HEK293 (cell line): ENCODE data around the gene UBR1.

Experiments
- CTCF ChIP-seq: fragments of 450-650 bp; formaldehyde crosslinking; IDR thresholded peaks from 2 replicates; pipeline ENCODE4 v1.5.1; 2016; ENCODE audit warnings: missing biosample characterization, missing genetic modification characterization
- MZF1 ChIP-seq: fragments of 450-650 bp; formaldehyde crosslinking; IDR thresholded peaks from 2 replicates; pipeline ENCODE4 v1.5.1; 2017; ENCODE audit warnings: missing biosample characterization, missing genetic modification characterization, borderline replicate concordance
- REST ChIP-seq: fragments of 450-650 bp; formaldehyde crosslinking; IDR thresholded peaks from 2 replicates; pipeline ENCODE4 v1.5.1; 2016; ENCODE audit warnings: missing biosample characterization, missing genetic modification characterization
- SP2 ChIP-seq: fragments of 450-650 bp; formaldehyde crosslinking; IDR thresholded peaks from 2 replicates; pipeline ENCODE4 v1.5.1; 2016; ENCODE audit warnings: missing biosample characterization, missing genetic modification characterization
- ZBTB17 ChIP-seq: fragments of 450-650 bp; formaldehyde crosslinking; IDR thresholded peaks from 2 replicates; pipeline ENCODE4 v1.5.1; 2016; ENCODE audit warnings: missing biosample characterization, missing genetic modification characterization
- ZBTB8A ChIP-seq: fragments of 450-650 bp; formaldehyde crosslinking; IDR thresholded peaks from 2 replicates; pipeline ENCODE4 v1.5.1; 2016; ENCODE audit warnings: missing biosample characterization, missing genetic modification characterization
- ZNF155 ChIP-seq: fragments of 450-650 bp; formaldehyde crosslinking; IDR thresholded peaks from 2 replicates; pipeline ENCODE4 v1.5.1; 2016; ENCODE audit warnings: missing biosample characterization, missing genetic modification characterization
- ZNF274 ChIP-seq, 2 experiments: fragments of 200-500 bp in 1 of 2; fragments of 450-650 bp in 1 of 2; sonication (Bioruptor generic) in 1 of 2; formaldehyde crosslinking in 1 of 2; IDR thresholded peaks; 2 replicates each; pipeline versions ENCODE4 v1.5.1 to v1.6.1; 2014 to 2016; ENCODE audit warnings: borderline replicate concordance in 1 of 2, inconsistent platforms in 1 of 2, low read length in 1 of 2, missing biosample characterization in 1 of 2, missing genetic modification characterization in 1 of 2
- ZNF302 ChIP-seq: fragments of 450-650 bp; formaldehyde crosslinking; IDR thresholded peaks from 2 replicates; pipeline ENCODE4 v1.5.1; 2016; ENCODE audit warnings: missing biosample characterization, missing genetic modification characterization, low read depth
- ZNF561 ChIP-seq: fragments of 450-650 bp; IDR thresholded peaks from 2 replicates; pipeline ENCODE4 v1.5.1; 2018; ENCODE audit warnings: missing biosample characterization, missing genetic modification characterization, borderline replicate concordance
- ZNF610 ChIP-seq: fragments of 450-650 bp; formaldehyde crosslinking; IDR thresholded peaks from 2 replicates; pipeline ENCODE4 v1.5.1; 2016; ENCODE audit warnings: missing biosample characterization, missing genetic modification characterization, borderline replicate concordance
- ZNF629 ChIP-seq: fragments of 450-650 bp; formaldehyde crosslinking; IDR thresholded peaks from 2 replicates; pipeline ENCODE4 v1.5.1; 2017; ENCODE audit warnings: missing biosample characterization, missing genetic modification characterization

GRCh38 chr15:43127752-43128151, 21.9 kb upstream of the UBR1 start:
- TF ChIP-seq ZNF274 (IDR thresholded peaks at IDR 0.05; ENCODE audit: low read length) (no peak), ZNF274 (tag by site-specific recombination; IDR thresholded peaks at IDR 0.05; ENCODE audit: borderline replicate concordance) (no peak), ZNF302 (no peak), ZNF561 (no peak), SP2 (tag by site-specific recombination) (no peak), CTCF (tag by site-specific recombination) (no peak), ZNF155 (tag by site-specific recombination) (no peak), ZNF629 (tag by site-specific recombination) (no peak), MZF1 (no peak), REST (tag by site-specific recombination) (no peak), ZNF610 (tag by site-specific recombination) (no peak), ZBTB8A (no peak), ZBTB17 (tag by site-specific recombination) (no peak)
